IMR-90 (cell line): ENCODE data around the gene LIMS3.
"Not testable (repeated sequence)": the region's sequence is repeated elsewhere in the genome, so short reads cannot be mapped to it uniquely, and the experiment has no call there.

Experiments used
- BHLHE40 ChIP-seq: fragments of 150-350 bp; IDR thresholded peaks from 2 replicates; pipeline ENCODE4 v1.6.1; 2016; ENCODE audit warnings: mild to moderate bottlenecking, low read depth, low read length
- CEBPB ChIP-seq: IDR thresholded peaks from 2 replicates; pipeline ENCODE4 v1.6.1; 2012; ENCODE audit warnings: low read depth, low read length, improper control_type of control experiment
- CHD1 ChIP-seq: IDR thresholded peaks from 2 replicates; pipeline ENCODE4 v1.6.1; 2012; ENCODE audit warnings: low read depth, low read length, improper control_type of control experiment
- FOS ChIP-seq: fragments of 150-350 bp; IDR thresholded peaks from 2 replicates; pipeline ENCODE4 v1.6.1; 2016; ENCODE audit warnings: low read depth, low read length
- MAZ ChIP-seq: IDR thresholded peaks from 2 replicates; pipeline ENCODE4 v1.6.1; 2012; ENCODE audit warnings: low read depth, mild to moderate bottlenecking, low read length, improper control_type of control experiment, moderate library complexity, borderline replicate concordance
- MXI1 ChIP-seq: IDR thresholded peaks from 2 replicates; pipeline ENCODE4 v1.6.1; 2012; ENCODE audit warnings: low read depth, mild to moderate bottlenecking, low read length, moderate library complexity, borderline replicate concordance
- NFE2L2 ChIP-seq: fragments of 150-350 bp; IDR thresholded peaks from 2 replicates; pipeline ENCODE4 v1.6.1; 2016; ENCODE audit warnings: low read depth, mild to moderate bottlenecking, low read length
- POLR2A ChIP-seq: IDR thresholded peaks from 2 replicates; pipeline ENCODE4 v1.6.1; 2012; ENCODE audit warnings: mild to moderate bottlenecking, low read depth, low read length
- RAD21 ChIP-seq: IDR thresholded peaks from 2 replicates; pipeline ENCODE4 v1.6.1; 2012; ENCODE audit warnings: low read length, improper control_type of control experiment
- RCOR1 ChIP-seq: IDR thresholded peaks from 2 replicates; pipeline ENCODE4 v1.6.1; 2012; ENCODE audit warnings: mild to moderate bottlenecking, low read length, improper control_type of control experiment; ENCODE audit not compliant: insufficient replicate concordance
- RFX5 ChIP-seq: IDR thresholded peaks from 2 replicates; pipeline ENCODE4 v1.8.0; 2012; ENCODE audit warnings: low read depth, mild to moderate bottlenecking, low read length, moderate library complexity
- SMC3 ChIP-seq: fragments of 150-350 bp; IDR thresholded peaks from 2 replicates; pipeline ENCODE4 v1.6.1; 2016; ENCODE audit warnings: low read depth, mild to moderate bottlenecking, antibody characterized with exemption, low read length, moderate library complexity
- USF2 ChIP-seq: fragments of 150-350 bp; IDR thresholded peaks from 2 replicates; pipeline ENCODE4 v1.6.1; 2017; ENCODE audit warnings: mild to moderate bottlenecking, antibody characterized with exemption, low read length, low read depth
- TF ChIP-seq, protein P1 (sequence below): conservative IDR thresholded peaks from 2 replicates; pipeline ENCODE4 v1.5.1; 2012; ENCODE audit warnings: mild to moderate bottlenecking, low read depth, low read length, improper control_type of control experiment

DNA sequence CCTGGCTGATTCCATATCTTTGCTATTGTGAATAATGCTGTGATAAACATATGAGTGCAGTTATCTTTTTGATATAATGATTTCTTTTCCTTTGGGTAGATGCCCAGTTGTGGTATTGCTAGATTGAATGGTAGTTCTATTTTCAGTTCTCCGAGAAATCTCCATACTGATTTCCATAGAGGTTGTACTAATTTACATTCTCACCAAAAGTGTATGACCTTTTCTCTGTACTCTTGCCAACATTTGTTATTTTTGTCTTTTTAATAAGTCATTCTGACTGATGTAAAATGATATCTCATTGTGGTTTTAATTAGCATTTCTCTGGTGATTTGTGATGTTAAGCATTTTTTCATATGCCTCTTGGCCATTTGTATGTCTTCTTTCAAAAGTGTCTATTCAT lies 16.4 kb upstream of the LIMS3 start:
- not testable (repeated sequence) for TF ChIP-seq MAZ, CEBPB, USF2, POLR2A, RCOR1, MXI1, BHLHE40, SMC3, NFE2L2, RFX5, FOS, CHD1, RAD21
- TF ChIP-seq, protein P1, sequence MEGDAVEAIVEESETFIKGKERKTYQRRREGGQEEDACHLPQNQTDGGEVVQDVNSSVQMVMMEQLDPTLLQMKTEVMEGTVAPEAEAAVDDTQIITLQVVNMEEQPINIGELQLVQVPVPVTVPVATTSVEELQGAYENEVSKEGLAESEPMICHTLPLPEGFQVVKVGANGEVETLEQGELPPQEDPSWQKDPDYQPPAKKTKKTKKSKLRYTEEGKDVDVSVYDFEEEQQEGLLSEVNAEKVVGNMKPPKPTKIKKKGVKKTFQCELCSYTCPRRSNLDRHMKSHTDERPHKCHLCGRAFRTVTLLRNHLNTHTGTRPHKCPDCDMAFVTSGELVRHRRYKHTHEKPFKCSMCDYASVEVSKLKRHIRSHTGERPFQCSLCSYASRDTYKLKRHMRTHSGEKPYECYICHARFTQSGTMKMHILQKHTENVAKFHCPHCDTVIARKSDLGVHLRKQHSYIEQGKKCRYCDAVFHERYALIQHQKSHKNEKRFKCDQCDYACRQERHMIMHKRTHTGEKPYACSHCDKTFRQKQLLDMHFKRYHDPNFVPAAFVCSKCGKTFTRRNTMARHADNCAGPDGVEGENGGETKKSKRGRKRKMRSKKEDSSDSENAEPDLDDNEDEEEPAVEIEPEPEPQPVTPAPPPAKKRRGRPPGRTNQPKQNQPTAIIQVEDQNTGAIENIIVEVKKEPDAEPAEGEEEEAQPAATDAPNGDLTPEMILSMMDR: not testable (repeated sequence)
